GM12873 (cell line): Measurements from ENCODE around the gene RASL11A.

ENCODE experiments used
- CTCF ChIP-seq: IDR thresholded peaks from 2 replicates; pipeline ENCODE4 v1.5.1; 2012; ENCODE audit warnings: low read depth, mild to moderate bottlenecking, moderate library complexity, low read length, control low read depth; ENCODE audit not compliant: insufficient read depth; ENCODE audit errors: missing control alignments

RASL11A gene

GRCh38 chr13:27269114-27269665 is 1.4 kb upstream of the RASL11A start:
- TF ChIP-seq CTCF: no peak

GRCh38 chr13:27271570-27272096 is 1.0 kb downstream of the RASL11A start:
- TF ChIP-seq CTCF: no peak

- TF ChIP-seq CTCF: no peak
These were observed 3.2 kb downstream of the RASL11A start for GRCh38 chr13:27273658-27274425.

- no peak for TF ChIP-seq CTCF
These were observed 4.0 kb downstream of the RASL11A start for GRCh38 chr13:27274631-27275030.

- no peak for TF ChIP-seq CTCF
These were observed 5.6 kb downstream of the RASL11A start for GRCh38 chr13:27276188-27276587.

- TF ChIP-seq CTCF: no peak
These were observed 8.9 kb downstream of the RASL11A start for GRCh38 chr13:27279506-27279905.

- TF ChIP-seq CTCF: no peak
These were observed 9.5 kb downstream of the RASL11A start for GRCh38 chr13:27280009-27280656.
